HG03558 (cell line): Measurements from ENCODE around the gene RHOB.
"Not testable (repeated sequence)": the region's sequence is repeated elsewhere in the genome, so short reads cannot be mapped to it uniquely, and the experiment has no call there.

ENCODE experiments used
- ATAC-seq: cut with Tn5 transposase; IDR thresholded peaks from one replicate; pipeline ENCODE4 v1.9.1; 2021; ENCODE audit warnings: moderate number of reproducible peaks; ENCODE audit not compliant: unreplicated experiment; ENCODE audit errors: extremely low read depth

Gene RHOB

GRCh38 chr2:20487392-20488174 is 40.7 kb downstream of the RHOB start:
- no peak for ATAC-seq

- ATAC-seq: no peak
Observed at GRCh38 chr2:20488201-20488641, 41.3 kb downstream of the RHOB start.

GRCh38 chr2:20488782-20489181 is 41.9 kb downstream of the RHOB start:
- no peak for ATAC-seq

GRCh38 chr2:20490300-20491181 is 43.7 kb downstream of the RHOB start:
- no peak for ATAC-seq

- no peak for ATAC-seq
Observed at GRCh38 chr2:20491739-20492531, 45.1 kb downstream of the RHOB start.

GRCh38 chr2:20493095-20493494 is 46.2 kb downstream of the RHOB start:
- not testable (repeated sequence) for ATAC-seq

- ATAC-seq: no peak
Observed at GRCh38 chr2:20494241-20494640, 47.4 kb downstream of the RHOB start.

GRCh38 chr2:20496076-20496872 is 49.4 kb downstream of the RHOB start:
- no peak for ATAC-seq

GRCh38 chr2:20496942-20497341 is 50.1 kb downstream of the RHOB start:
- ATAC-seq: no peak
